Neural crest cell (in vitro differentiated cells): Measurements from ENCODE around the gene MAP7D3. TPM values are rescaled to one million over a fixed set of nuclear protein-coding genes. Genes with fewer than 3 reads are reported as not detected.

Experiments
- DNase-seq: peaks from one replicate; pipeline ENCODE4 v3.0.0; 2021; ENCODE audit warnings: low read depth, mixed read lengths, low spot score
- H3K27ac Mint-ChIP-seq: one replicate; pipeline ENCODE4 v1.8.0; 2021; ENCODE audit warnings: mild to moderate bottlenecking, mixed read lengths; ENCODE audit not compliant: unreplicated experiment
- H3K27me3 Mint-ChIP-seq: 2 replicates; pipeline ENCODE4 v1.8.0; 2021; ENCODE audit warnings: low read depth, mild to moderate bottlenecking, mixed read lengths
- H3K36me3 Mint-ChIP-seq: 2 replicates; pipeline ENCODE4 v1.8.0; 2021; ENCODE audit warnings: low read depth, mild to moderate bottlenecking, mixed read lengths
- H3K4me1 Mint-ChIP-seq: 2 replicates; pipeline ENCODE4 v1.8.0; 2021; ENCODE audit warnings: mixed read lengths
- H3K4me3 Mint-ChIP-seq: one replicate; pipeline ENCODE4 v1.8.0; 2021; ENCODE audit warnings: mild to moderate bottlenecking, mixed read lengths
- H3K9me3 Mint-ChIP-seq: 2 replicates; pipeline ENCODE4 v1.8.0; 2021; ENCODE audit warnings: mixed read lengths
- total RNA-seq: library from RNA; stranded (reverse); gene quantifications from 2 replicates; pipeline ENCODE4 v1.2.1, GENCODE V29; 2021
- TF ChIP-seq, protein P1 (sequence below): fragments of 200-600 bp; sonication (generic); conservative IDR thresholded peaks from 2 replicates; pipeline ENCODE4 v1.5.0; 2021; ENCODE audit warnings: antibody characterized with exemption, mild to moderate bottlenecking

Gene MAP7D3
- total RNA-seq, 1 donor from 2014 or later, result 12.8 TPM

DNA sequence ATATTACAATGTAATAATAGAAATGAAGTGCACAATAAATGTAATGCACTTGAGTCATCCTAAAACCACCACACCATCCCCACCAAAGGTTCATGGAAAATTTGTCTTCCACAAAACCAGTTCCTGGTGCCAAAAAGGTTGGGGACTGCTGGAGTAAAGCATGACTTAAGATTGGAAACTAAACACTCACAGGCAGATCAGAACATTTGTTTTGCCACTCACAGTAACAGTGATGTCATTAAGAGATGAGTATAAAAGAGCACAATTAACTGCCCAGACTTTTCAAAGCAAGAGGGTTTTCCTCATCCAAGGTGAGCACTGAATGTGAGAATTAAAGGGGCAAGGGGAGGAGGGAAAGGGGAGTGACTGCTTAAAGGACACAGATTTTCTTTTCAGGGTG is 35.6 kb downstream of the MAP7D3 start:
- TF ChIP-seq, protein P1, sequence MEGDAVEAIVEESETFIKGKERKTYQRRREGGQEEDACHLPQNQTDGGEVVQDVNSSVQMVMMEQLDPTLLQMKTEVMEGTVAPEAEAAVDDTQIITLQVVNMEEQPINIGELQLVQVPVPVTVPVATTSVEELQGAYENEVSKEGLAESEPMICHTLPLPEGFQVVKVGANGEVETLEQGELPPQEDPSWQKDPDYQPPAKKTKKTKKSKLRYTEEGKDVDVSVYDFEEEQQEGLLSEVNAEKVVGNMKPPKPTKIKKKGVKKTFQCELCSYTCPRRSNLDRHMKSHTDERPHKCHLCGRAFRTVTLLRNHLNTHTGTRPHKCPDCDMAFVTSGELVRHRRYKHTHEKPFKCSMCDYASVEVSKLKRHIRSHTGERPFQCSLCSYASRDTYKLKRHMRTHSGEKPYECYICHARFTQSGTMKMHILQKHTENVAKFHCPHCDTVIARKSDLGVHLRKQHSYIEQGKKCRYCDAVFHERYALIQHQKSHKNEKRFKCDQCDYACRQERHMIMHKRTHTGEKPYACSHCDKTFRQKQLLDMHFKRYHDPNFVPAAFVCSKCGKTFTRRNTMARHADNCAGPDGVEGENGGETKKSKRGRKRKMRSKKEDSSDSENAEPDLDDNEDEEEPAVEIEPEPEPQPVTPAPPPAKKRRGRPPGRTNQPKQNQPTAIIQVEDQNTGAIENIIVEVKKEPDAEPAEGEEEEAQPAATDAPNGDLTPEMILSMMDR, result no peak
- H3K36me3 Mint-ChIP-seq, result peaks cover 4% of the 10 kb centered on the region
- no peak overlapping the region for H3K27ac Mint-ChIP-seq
- no peaks in the 10 kb centered on the region for H3K27me3 Mint-ChIP-seq
- H3K4me3 Mint-ChIP-seq, result no peak overlapping the region
- DNase-seq, result no peak
- no peaks in the 10 kb centered on the region for H3K9me3 Mint-ChIP-seq
- no peaks in the 10 kb centered on the region for H3K4me1 Mint-ChIP-seq

DNA sequence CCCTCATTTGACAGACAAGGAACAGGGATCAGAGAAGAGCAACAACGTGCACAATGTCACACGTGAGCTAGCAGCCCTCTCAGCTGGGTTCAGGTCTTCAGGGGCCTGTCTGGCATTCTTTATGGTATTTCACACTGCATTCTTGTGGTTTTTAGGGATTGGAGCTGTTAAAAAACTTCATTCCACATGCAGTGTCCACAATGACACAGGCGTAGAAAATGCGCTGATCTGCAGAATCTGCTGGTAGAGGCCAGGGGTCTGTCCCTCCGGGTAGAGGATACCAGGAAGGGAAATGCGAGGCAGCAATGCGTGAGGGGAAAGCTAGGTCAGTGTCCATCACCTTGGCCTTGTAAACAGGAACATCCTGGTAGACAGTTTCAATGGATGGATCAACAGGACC is 36.6 kb downstream of the MAP7D3 start:
- no peaks in the 10 kb centered on the region for H3K27me3 Mint-ChIP-seq
- H3K4me1 Mint-ChIP-seq, result no peaks in the 10 kb centered on the region
- peaks cover 5% of the 10 kb centered on the region for H3K36me3 Mint-ChIP-seq
- no peak overlapping the region for H3K27ac Mint-ChIP-seq
- TF ChIP-seq, protein P1, result no peak
- no peak overlapping the region for H3K4me3 Mint-ChIP-seq
- no peaks in the 10 kb centered on the region for H3K9me3 Mint-ChIP-seq
- DNase-seq, result no peak

DNA sequence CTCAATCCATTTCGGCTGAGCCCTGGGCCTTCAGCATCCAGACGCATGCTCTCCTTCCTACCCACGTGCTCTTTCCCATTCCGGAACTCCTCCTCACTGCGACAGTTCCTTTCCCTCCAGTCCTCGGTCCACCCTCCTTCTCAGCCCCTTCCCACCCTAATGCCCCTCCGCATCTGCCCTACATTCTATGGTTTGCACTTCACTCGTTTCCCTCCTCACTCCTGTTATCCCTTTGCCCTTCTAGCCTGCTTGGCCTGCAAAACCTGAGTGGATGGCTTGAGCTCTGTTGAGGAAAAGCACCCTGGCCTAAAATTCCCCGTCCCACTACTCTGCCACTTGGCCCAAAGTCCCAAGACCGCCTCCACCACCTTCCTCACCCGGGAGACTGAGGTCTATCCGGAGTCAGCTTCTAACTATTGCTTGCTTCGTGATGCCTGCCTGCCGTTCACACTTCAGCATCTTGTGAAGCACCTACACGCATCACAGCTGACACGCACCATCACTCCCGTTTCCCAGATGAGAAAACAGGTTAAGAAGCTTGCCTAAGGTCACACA is 38.6 kb downstream of the MAP7D3 start:
- Mint-ChIP-seq H3K4me3 (no peak overlapping the region), H3K27me3 (no peaks in the 10 kb centered on the region), H3K9me3 (no peaks in the 10 kb centered on the region), H3K36me3 (peaks cover 4% of the 10 kb centered on the region), H3K27ac (no peak overlapping the region), H3K4me1 (peaks cover 5% of the 10 kb centered on the region)
- no peak for DNase-seq
- TF ChIP-seq, protein P1, result no peak

DNA sequence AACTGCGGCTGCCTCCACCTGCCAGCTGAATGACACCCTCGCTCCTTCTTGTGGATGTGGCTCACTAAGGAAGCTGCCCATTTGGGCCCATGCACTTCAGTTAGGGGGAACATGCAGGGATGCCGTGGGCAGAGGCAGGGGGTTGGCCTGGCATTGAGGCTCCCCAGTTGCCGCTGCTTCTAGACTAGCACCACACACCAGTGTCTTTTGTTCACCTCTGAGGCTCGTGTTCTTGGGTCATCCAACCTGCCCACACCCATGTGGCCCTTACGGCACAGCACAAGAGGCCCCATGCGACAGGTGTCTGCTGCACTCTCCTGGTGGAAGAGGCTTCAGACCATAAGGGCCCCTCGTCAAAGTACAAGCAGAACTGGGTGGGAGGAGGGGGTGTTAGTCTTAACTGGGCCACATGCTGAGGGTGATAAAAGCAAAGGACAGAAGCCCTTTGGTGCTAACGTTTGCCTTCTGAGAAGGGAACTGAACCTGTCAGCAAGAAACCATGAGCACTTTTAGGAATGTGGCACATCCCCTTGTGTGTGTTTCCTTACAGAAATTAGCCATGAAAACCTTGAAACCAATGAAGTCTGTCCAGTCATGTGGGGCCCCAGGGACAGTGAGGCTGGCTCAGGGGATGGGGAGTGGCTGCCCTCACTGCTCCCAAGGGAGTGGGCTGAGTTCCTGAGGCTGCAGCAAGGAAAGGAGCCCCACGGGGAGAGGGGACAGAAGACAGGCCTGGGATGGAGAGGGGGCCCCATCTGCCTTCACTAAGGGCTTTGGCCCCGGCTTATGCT is 39.2 kb downstream of the MAP7D3 start:
- Mint-ChIP-seq H3K27me3 (no peaks in the 10 kb centered on the region), H3K4me1 (peaks cover 5% of the 10 kb centered on the region), H3K9me3 (no peaks in the 10 kb centered on the region), H3K36me3 (peaks cover 4% of the 10 kb centered on the region), H3K27ac (no peak overlapping the region), H3K4me3 (no peak overlapping the region)
- TF ChIP-seq, protein P1, result no peak
- no peak for DNase-seq

DNA sequence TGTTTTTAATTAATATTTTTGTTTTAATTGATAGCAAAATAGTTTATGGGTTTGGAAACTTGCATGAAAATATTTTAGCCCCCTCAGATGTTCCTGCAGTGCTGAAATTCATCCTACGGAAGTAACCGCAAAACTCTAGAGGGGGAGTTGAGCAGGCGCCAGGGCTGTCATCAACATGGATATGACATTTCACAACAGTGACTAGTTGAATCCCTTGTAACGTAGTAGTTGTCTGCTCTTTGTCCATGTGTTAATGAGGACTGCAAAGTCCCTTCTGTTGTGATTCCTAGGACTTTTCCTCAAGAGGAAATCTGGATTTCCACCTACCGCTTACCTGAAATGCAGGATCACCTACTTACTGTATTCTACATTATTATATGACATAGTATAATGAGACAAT is 40.4 kb downstream of the MAP7D3 start:
- no peak for DNase-seq
- Mint-ChIP-seq H3K27ac (no peak overlapping the region), H3K4me1 (peaks cover 8% of the 10 kb centered on the region), H3K36me3 (peaks cover 4% of the 10 kb centered on the region), H3K4me3 (no peak overlapping the region), H3K27me3 (no peaks in the 10 kb centered on the region), H3K9me3 (no peaks in the 10 kb centered on the region)
- TF ChIP-seq, protein P1, result no peak
